Astrocyte of the cerebellum (primary cell): Measurements from ENCODE around the gene DBI.

Experiments
- DNase-seq: peaks from one replicate; pipeline ENCODE4 v3.0.0-alpha.2; 2011; ENCODE audit warnings: low read depth
- H3K4me3 ChIP-seq: 2 replicates; pipeline ENCODE4 v1.5.1; 2011; ENCODE audit warnings: mild to moderate bottlenecking, low read depth, low read length, moderate library complexity
- CTCF ChIP-seq: IDR thresholded peaks from 2 replicates; pipeline ENCODE4 v1.5.1; 2012; ENCODE audit warnings: low read length, low read depth, moderate library complexity, mild to moderate bottlenecking; ENCODE audit errors: missing control alignments
- in situ Hi-C: cut with HindIII; loops from 2 replicates; pipeline ENCODE4 v1.10.0; 2017; ENCODE audit warnings: low sequenced_read_pairs

Gene DBI

GRCh38 chr2:119338826-119339561 is 27.8 kb upstream of the DBI start:
- no peak for TF ChIP-seq CTCF
- in situ Hi-C loops: no loop called here
- no peak for DNase-seq
- no peak overlapping the region for H3K4me3 ChIP-seq

- in situ Hi-C loops: no loop called here
- TF ChIP-seq CTCF: no peak
- H3K4me3 ChIP-seq: no peak overlapping the region
- DNase-seq: no peak
Measured at GRCh38 chr2:119339562-119339923, 27.2 kb upstream of the DBI start.

GRCh38 chr2:119341684-119342083 is 25.1 kb upstream of the DBI start:
- TF ChIP-seq CTCF: no peak
- in situ Hi-C loops: no loop called here
- no peak overlapping the region for H3K4me3 ChIP-seq
- DNase-seq: no peak

GRCh38 chr2:119349289-119349688 is 17.5 kb upstream of the DBI start:
- TF ChIP-seq CTCF: no peak
- no peak overlapping the region for H3K4me3 ChIP-seq
- in situ Hi-C loops: no loop called here
- DNase-seq: no peak

GRCh38 chr2:119350311-119350998 is 16.3 kb upstream of the DBI start:
- TF ChIP-seq CTCF: no peak
- H3K4me3 ChIP-seq: no peak overlapping the region
- in situ Hi-C loops: no loop called here
- DNase-seq: no peak

- no peak for TF ChIP-seq CTCF
- no peak for DNase-seq
- no peak overlapping the region for H3K4me3 ChIP-seq
- in situ Hi-C loops: no loop called here
Measured at GRCh38 chr2:119352357-119352756, 14.4 kb upstream of the DBI start.
